ENCODE measurements around the gene YRDC. TPM values are rescaled to one million over a fixed set of nuclear protein-coding genes. Genes with fewer than 3 reads are reported as not detected.
"Not testable (repeated sequence)": the region's sequence is repeated elsewhere in the genome, so short reads cannot be mapped to it uniquely, and the experiment has no call there.

The YRDC gene
- total RNA-seq, 4 donors from 2014 or later = 13.1 to 41.7 (median 26.1) TPM

DNA sequence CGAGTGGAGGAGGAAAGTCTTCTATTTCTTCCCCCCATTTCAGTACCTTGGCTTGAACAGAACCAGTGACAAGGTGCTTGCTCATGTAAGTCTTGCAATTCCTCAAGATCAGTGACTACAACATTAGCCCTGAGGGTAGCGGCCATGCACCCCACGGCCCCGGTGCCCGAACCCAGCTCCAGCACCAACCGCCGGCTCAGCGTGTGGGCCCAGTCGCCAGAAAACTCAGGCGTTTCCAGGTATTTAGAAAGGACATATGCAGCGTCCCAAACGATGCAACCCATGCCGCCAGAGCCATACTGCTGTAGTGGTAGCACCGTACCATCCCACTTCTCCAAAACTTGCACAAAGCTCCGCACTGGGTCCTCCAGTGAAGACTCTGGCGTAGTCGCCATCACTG is 25.5 kb downstream of the YRDC start:
- no peak for TF ChIP-seq POLR2AphosphoS5 (IDR thresholded peaks at IDR 0.05)
- TF ChIP-seq EP300 (IDR thresholded peaks at IDR 0.05) = no peak
- TF ChIP-seq POLR2A (IDR thresholded peaks at IDR 0.05) = no peak
- TF ChIP-seq, protein P1, sequence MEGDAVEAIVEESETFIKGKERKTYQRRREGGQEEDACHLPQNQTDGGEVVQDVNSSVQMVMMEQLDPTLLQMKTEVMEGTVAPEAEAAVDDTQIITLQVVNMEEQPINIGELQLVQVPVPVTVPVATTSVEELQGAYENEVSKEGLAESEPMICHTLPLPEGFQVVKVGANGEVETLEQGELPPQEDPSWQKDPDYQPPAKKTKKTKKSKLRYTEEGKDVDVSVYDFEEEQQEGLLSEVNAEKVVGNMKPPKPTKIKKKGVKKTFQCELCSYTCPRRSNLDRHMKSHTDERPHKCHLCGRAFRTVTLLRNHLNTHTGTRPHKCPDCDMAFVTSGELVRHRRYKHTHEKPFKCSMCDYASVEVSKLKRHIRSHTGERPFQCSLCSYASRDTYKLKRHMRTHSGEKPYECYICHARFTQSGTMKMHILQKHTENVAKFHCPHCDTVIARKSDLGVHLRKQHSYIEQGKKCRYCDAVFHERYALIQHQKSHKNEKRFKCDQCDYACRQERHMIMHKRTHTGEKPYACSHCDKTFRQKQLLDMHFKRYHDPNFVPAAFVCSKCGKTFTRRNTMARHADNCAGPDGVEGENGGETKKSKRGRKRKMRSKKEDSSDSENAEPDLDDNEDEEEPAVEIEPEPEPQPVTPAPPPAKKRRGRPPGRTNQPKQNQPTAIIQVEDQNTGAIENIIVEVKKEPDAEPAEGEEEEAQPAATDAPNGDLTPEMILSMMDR (IDR thresholded peaks at IDR 0.05) = no peak
- Histone ChIP-seq H3K27ac (no peak overlapping the region), H3K36me3 (no peaks in the 10 kb centered on the region), H3K9me3 (no peaks in the 10 kb centered on the region), H3K27me3 (peaks cover 30% of the 10 kb centered on the region), H3K4me3 (no peak overlapping the region), H3K4me1 (no peaks in the 10 kb centered on the region)
- no peak for DNase-seq (ENCODE audit: low spot score in 2 of 2)
- 77% methylated on average over 16 of the region's 17 CpGs for WGBS

DNA sequence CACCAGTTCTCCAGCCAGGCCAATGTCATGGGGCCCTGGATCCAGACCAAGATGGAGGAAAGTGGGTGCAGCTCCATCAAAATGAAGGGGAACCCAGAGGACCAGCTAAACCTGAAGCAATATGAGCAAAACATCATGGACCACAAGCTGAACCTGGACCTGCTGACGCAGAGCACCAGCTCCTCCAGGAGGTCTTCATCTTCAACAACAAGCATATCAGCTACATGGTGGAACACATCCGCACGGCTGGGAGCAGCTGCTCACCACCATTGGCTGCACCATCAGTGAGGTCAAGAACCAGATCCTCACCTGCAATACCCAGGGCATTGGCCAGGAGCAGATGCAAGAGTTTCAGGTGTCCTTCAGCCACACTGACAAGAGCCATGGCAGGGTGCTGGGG is 29.4 kb downstream of the YRDC start:
- DNase-seq (ENCODE audit: low spot score in 2 of 2) = no peak
- TF ChIP-seq EP300 (IDR thresholded peaks at IDR 0.05) (no peak), POLR2AphosphoS5 (IDR thresholded peaks at IDR 0.05) (no peak), POLR2A (IDR thresholded peaks at IDR 0.05) (no peak)
- TF ChIP-seq, protein P1 (IDR thresholded peaks at IDR 0.05) = no peak
- Histone ChIP-seq H3K27ac (no peak overlapping the region), H3K27me3 (peaks cover 15% of the 10 kb centered on the region), H3K9me3 (no peaks in the 10 kb centered on the region), H3K36me3 (no peaks in the 10 kb centered on the region), H3K4me1 (no peaks in the 10 kb centered on the region), H3K4me3 (no peak overlapping the region)
- 81% methylated on average over 3 of the region's 3 CpGs for WGBS

DNA sequence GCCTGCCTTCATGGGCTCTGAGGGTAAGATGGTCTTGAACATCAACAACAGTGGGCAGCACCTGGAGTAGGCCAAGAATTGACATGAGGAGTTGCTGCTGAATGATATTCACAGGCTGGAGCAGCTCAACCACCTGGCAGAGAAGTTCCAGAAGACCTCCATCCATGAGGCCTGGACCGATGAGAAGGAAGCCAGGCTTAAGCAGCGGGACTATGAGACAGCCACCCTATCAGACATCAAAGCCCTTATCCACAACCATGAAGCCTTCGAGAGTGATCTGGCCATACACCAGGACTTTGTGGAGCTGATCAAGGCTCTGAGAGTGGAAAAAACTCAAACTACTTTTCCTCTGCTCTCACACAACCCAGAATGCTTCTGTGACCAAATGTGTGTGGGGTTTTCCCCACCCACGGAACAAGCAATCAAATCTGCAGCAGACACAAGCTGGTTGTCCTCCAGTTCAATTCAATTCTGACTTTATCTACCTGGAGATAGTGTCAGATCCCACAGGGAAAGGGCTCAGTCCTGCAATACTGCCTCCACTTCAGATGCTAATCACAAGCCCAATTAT is 31.0 kb downstream of the YRDC start:
- Histone ChIP-seq H3K4me3 (no peak overlapping the region), H3K9me3 (no peaks in the 10 kb centered on the region), H3K27ac (no peak overlapping the region), H3K27me3 (peaks cover 19% of the 10 kb centered on the region), H3K36me3 (no peaks in the 10 kb centered on the region), H3K4me1 (no peaks in the 10 kb centered on the region)
- 72% methylated on average over 4 of the region's 4 CpGs for WGBS
- no peak for DNase-seq (ENCODE audit: low spot score in 2 of 2)
- TF ChIP-seq EP300 (IDR thresholded peaks at IDR 0.05) = no peak
- TF ChIP-seq POLR2AphosphoS5 (IDR thresholded peaks at IDR 0.05) = no peak
- TF ChIP-seq POLR2A (IDR thresholded peaks at IDR 0.05) = no peak
- TF ChIP-seq, protein P1 (IDR thresholded peaks at IDR 0.05) = no peak

DNA sequence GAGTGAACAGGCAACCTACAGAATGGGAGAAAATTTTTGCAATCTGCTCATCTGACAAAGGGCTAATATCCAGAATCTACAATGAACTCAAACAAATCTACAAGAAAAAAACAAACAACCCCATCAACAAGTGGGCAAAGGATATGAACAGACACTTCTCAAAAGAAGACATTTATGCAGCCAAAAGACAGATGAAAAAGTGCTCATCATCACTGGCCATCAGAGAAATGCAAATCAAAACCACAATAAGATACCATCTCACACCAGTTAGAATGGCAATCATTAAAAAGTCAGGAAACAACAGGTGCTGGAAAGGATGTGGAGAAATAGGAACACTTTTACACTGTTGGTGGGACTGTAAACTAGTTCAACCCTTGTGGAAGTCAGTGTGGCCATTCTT is 36.6 kb downstream of the YRDC start:
- H3K4me3 ChIP-seq; DNase-seq (ENCODE audit: low spot score in 2 of 2); H3K4me1 ChIP-seq; H3K27ac ChIP-seq; H3K36me3 ChIP-seq; H3K9me3 ChIP-seq: not testable (repeated sequence)
- H3K27me3 ChIP-seq = peaks cover 43% of the 10 kb centered on the region

DNA sequence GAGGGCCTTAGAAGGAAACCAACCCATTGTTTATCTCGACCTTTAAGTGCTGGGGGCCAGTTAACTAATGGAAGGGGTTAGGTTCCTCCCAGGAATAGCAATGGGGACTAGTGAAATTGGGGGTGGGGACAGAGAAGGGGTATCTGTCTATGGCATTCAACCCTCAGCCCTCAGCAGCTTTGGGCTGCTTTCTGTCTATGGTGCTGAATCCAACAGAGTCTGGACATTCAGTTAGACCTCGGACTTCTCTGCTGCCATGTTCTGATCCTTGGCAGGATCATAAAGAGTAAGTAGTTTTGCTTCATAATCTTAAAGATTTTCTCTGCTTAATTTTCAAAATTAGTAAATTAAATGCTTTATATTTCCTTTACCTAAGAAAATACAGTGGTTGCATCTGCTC is 40.5 kb downstream of the YRDC start:
- Histone ChIP-seq H3K27me3 (peaks cover 71% of the 10 kb centered on the region), H3K4me3 (no peak overlapping the region)
- WGBS = 7% methylated on average over 2 of the region's 2 CpGs

More for the DNA sequence above, 40.5 kb downstream of the YRDC start:
- no peaks in the 10 kb centered on the region for H3K36me3 ChIP-seq
- DNase-seq (ENCODE audit: low spot score in 2 of 2) = no peak
- no peaks in the 10 kb centered on the region for H3K9me3 ChIP-seq
- H3K4me1 ChIP-seq = peaks cover 10% of the 10 kb centered on the region
- TF ChIP-seq EP300 (IDR thresholded peaks at IDR 0.05) (no peak), POLR2A (IDR thresholded peaks at IDR 0.05) (no peak), POLR2AphosphoS5 (IDR thresholded peaks at IDR 0.05) (no peak)
- TF ChIP-seq, protein P1 (IDR thresholded peaks at IDR 0.05) = no peak
- no peak overlapping the region for H3K27ac ChIP-seq
